Right cardiac atrium (tissue), 5 donors: Measurements from ENCODE around the gene MNX1. TPM values are rescaled to one million over a fixed set of nuclear protein-coding genes. Genes with fewer than 3 reads are reported as not detected.

ENCODE experiments used
- ATAC-seq, 2 donors: fragments of 200-7000 bp; cut with Tn5 transposase; one replicate each; pipeline versions ENCODE4 v1.8.0 to v1.9.1; 2020; ENCODE audit warnings: moderate library complexity in 2 of 2, mild to moderate bottlenecking in 1 of 2
- DNase-seq, 3 donors: peaks; one replicate each; pipeline ENCODE4 v3.0.0-alpha.2; 2020
- H3K27ac ChIP-seq: one replicate; pipeline ENCODE4 v1.5.1; 2013; ENCODE audit warnings: mild to moderate bottlenecking, low read length, control low read depth, moderate library complexity
- H3K27me3 ChIP-seq: one replicate; pipeline ENCODE4 v1.6.1; 2013; ENCODE audit not compliant: control insufficient read depth, insufficient read depth
- H3K4me1 ChIP-seq: one replicate; pipeline ENCODE4 v1.6.1; 2013; ENCODE audit warnings: low read length; ENCODE audit not compliant: control insufficient read depth, insufficient read depth
- H3K4me3 ChIP-seq: one replicate; pipeline ENCODE4 v1.5.1; 2013; ENCODE audit warnings: low read length, control low read depth
- H3K9me3 ChIP-seq: one replicate; pipeline ENCODE4 v1.6.1; 2013; ENCODE audit warnings: low read length; ENCODE audit not compliant: control insufficient read depth
- WGBS: extraction: QIAGEN DNeasy Blood & Tissue Kit; methylation state at CpG from one replicate; pipeline ENCODE4 v1.1.7; 2013; 5-methylcytosine and 5-hydroxymethylcytosine counted together
- intact Hi-C, 4 donors: fragments of 100-400 bp; cut with DNase I; formaldehyde crosslinking; loops; one replicate each; pipeline versions ENCODE4 v1.11.0 to v1.14.0; 2022 to 2023
- polyA plus RNA-seq: library from polyadenylated mRNA; stranded (reverse); fragments of 200-250 nt; gene quantifications from one replicate; pipeline ENCODE4 v1.2.3, GENCODE V29; 2013
- total RNA-seq, 4 donors: library from RNA; stranded (reverse); fragmentation: NEBNext Ultra II Directional; extraction: Animal tissue kit (Norgen Biotek cat#: 25700); gene quantifications; one replicate each; pipeline ENCODE4 v1.2.1, GENCODE V29; 2021
- donor health status: healthy with polysubstance abuse.
- donor health status: DM: no; HTN: yes; CAD: no.
- donor health status: DM: no; HTN: no; CAD: no.
- donor health status: DM: no; HTN: yes; CAD: no; lungs with severe emphysema.
- donor health status: DM: yes; HTN: yes; CAD: no.

The MNX1 gene
- total and polyA plus RNA-seq, 5 donors: not detected

GRCh38 chr7:157013602-157014549 lies 3.4 kb upstream of the MNX1 start:
- ATAC-seq (no peak), DNase-seq (no peak)
- no peaks in the 10 kb centered on the region for H3K4me1 ChIP-seq
- WGBS: 17% methylated on average over 13 of the region's 13 CpGs
- peaks cover 2% of the 10 kb centered on the region for H3K27me3 ChIP-seq
- H3K9me3 ChIP-seq: no peaks in the 10 kb centered on the region
- H3K27ac ChIP-seq: no peak overlapping the region
- intact Hi-C loops: no loop called here
- H3K4me3 ChIP-seq: no peak overlapping the region

- ATAC-seq: no peak
- peaks cover 2% of the 10 kb centered on the region for H3K27me3 ChIP-seq
- intact Hi-C loops: no loop called here
- H3K27ac ChIP-seq: no peak overlapping the region
- no peak for DNase-seq
- H3K4me3 ChIP-seq: no peak overlapping the region
- H3K9me3 ChIP-seq: no peaks in the 10 kb centered on the region
- no peaks in the 10 kb centered on the region for H3K4me1 ChIP-seq
Observed at GRCh38 chr7:157013101-157013500, 2.6 kb upstream of the MNX1 start.

- intact Hi-C loops: no loop called here
- Histone ChIP-seq H3K4me3 (no peak overlapping the region), H3K27ac (no peak overlapping the region), H3K27me3 (peaks cover 6% of the 10 kb centered on the region), H3K9me3 (no peaks in the 10 kb centered on the region), H3K4me1 (no peaks in the 10 kb centered on the region)
- WGBS: 8% methylated on average over 10 of the region's 10 CpGs
- no peak for ATAC-seq
- DNase-seq: no peak
Observed at GRCh38 chr7:157012113-157012547, 1.7 kb upstream of the MNX1 start.

- no peaks in the 10 kb centered on the region for H3K9me3 ChIP-seq
- H3K4me1 ChIP-seq: no peaks in the 10 kb centered on the region
- peaks cover 6% of the 10 kb centered on the region for H3K27me3 ChIP-seq
- intact Hi-C loops: no loop called here
- DNase-seq (no peak), ATAC-seq (no peak)
- H3K4me3 ChIP-seq: no peak overlapping the region
- no peak overlapping the region for H3K27ac ChIP-seq
- WGBS: 1% methylated on average over 37 of the region's 37 CpGs
Observed at GRCh38 chr7:157011333-157012112, 1.1 kb upstream of the MNX1 start.

GRCh38 chr7:157009778-157010587 lies 480 bp downstream of the MNX1 start:
- H3K4me3 ChIP-seq: peak overlapping the region; percentile 49
- DNase-seq (no peak), ATAC-seq (peak in 1 of 2 donors; percentile 6)
- H3K4me1 ChIP-seq: no peaks in the 10 kb centered on the region
- H3K27ac ChIP-seq: no peak overlapping the region
- no peaks in the 10 kb centered on the region for H3K9me3 ChIP-seq
- intact Hi-C loops: no loop called here
- H3K27me3 ChIP-seq: peaks cover 6% of the 10 kb centered on the region
- 1% methylated on average over 125 of the region's 130 CpGs for WGBS

- no peaks in the 10 kb centered on the region for H3K4me1 ChIP-seq
- intact Hi-C loops: no loop called here
- ATAC-seq (no peak), DNase-seq (no peak)
- peaks cover 6% of the 10 kb centered on the region for H3K27me3 ChIP-seq
- H3K9me3 ChIP-seq: no peaks in the 10 kb centered on the region
- H3K4me3 ChIP-seq: peak overlapping the region; percentile 49
- H3K27ac ChIP-seq: no peak overlapping the region
- WGBS: 2% methylated on average over 49 of the region's 49 CpGs
Observed at GRCh38 chr7:157009170-157009777, 1.2 kb downstream of the MNX1 start.

GRCh38 chr7:157008206-157009169 lies 2.0 kb downstream of the MNX1 start:
- Histone ChIP-seq H3K4me1 (no peaks in the 10 kb centered on the region), H3K9me3 (no peaks in the 10 kb centered on the region), H3K27ac (no peak overlapping the region), H3K4me3 (no peak overlapping the region), H3K27me3 (peaks cover 6% of the 10 kb centered on the region)
- ATAC-seq (no peak), DNase-seq (no peak)
- intact Hi-C loops: no loop called here
- WGBS: 8% methylated on average over 35 of the region's 35 CpGs

- H3K9me3 ChIP-seq: no peaks in the 10 kb centered on the region
- H3K4me3 ChIP-seq: no peak overlapping the region
- ATAC-seq (no peak), DNase-seq (no peak)
- 19% methylated on average over 18 of the region's 18 CpGs for WGBS
- no peak overlapping the region for H3K27ac ChIP-seq
- intact Hi-C loops: no loop called here
- H3K4me1 ChIP-seq: peaks cover 2% of the 10 kb centered on the region
- H3K27me3 ChIP-seq: peaks cover 4% of the 10 kb centered on the region
Observed at GRCh38 chr7:157007470-157008066, 2.9 kb downstream of the MNX1 start.

GRCh38 chr7:157006829-157007469 lies 3.5 kb downstream of the MNX1 start:
- Histone ChIP-seq H3K27me3 (peaks cover 4% of the 10 kb centered on the region), H3K4me3 (no peak overlapping the region), H3K4me1 (peaks cover 2% of the 10 kb centered on the region), H3K9me3 (no peaks in the 10 kb centered on the region), H3K27ac (no peak overlapping the region)
- 17% methylated on average over 7 of the region's 7 CpGs for WGBS
- intact Hi-C loops: no loop called here
- ATAC-seq (no peak), DNase-seq (no peak)
